GM12874 (cell line): Measurements from ENCODE around the gene BIRC5.

Experiments used
- TF ChIP-seq, protein P1 (sequence below): IDR thresholded peaks from 2 replicates; pipeline ENCODE4 v1.5.1; 2011; ENCODE audit warnings: low read depth, mild to moderate bottlenecking, control low read depth, low read length, moderate library complexity; ENCODE audit not compliant: insufficient read depth

Gene BIRC5

DNA sequence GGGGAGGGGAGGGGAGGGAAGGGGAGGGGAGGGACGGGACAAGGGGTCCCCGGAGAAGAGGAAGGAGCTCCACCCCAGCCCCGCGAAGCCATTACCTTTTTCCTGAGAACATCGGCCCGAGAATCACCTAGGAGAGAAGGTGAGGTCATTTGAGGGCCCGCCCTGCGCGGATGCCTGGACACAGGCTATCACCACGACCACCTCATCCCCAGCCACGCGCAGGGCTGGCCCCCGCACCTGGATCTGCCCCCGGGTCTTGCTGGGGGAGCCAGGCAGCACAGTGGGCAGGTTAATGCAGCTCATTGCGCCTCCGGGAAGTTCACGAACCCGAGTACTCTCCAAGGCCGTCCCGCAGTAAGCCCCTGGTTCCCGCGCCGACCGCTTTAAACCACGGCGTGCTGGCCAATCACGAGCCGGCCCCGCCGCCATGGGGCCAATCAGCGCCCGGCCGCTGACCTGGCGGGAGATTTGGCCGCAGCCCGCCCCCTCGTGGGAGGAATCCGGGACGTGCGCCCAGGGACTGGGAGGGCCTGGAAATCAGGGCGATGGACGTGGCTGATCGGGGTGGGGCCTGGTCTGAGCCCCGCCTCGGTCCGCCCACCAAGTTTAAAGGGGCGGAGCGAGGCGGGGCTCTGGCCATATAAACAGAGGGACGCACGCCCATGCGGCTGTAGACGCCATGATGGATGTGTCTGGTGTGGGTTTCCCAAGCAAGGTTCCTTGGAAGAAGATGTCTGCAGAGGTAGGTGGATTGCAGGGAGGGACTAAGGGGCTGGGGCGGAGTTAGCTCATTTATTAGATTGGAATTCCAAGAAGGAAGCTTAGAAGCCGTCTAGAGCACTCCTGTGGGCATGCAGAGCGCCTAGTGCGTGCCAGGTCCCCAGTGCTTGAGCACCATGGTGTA lies 27.1 kb upstream of the BIRC5 start, which contains the start of the genes AFMID and TK1:
AFMID (plus strand) TSS at position 671 of the 904 bp plus-strand sequence; CDS start at position 680, 9 bp downstream.
TK1 (minus strand) TSS at position 361 of the 904 bp plus-strand sequence; CDS start at position 303, 58 bp downstream.
- TF ChIP-seq, protein P1, sequence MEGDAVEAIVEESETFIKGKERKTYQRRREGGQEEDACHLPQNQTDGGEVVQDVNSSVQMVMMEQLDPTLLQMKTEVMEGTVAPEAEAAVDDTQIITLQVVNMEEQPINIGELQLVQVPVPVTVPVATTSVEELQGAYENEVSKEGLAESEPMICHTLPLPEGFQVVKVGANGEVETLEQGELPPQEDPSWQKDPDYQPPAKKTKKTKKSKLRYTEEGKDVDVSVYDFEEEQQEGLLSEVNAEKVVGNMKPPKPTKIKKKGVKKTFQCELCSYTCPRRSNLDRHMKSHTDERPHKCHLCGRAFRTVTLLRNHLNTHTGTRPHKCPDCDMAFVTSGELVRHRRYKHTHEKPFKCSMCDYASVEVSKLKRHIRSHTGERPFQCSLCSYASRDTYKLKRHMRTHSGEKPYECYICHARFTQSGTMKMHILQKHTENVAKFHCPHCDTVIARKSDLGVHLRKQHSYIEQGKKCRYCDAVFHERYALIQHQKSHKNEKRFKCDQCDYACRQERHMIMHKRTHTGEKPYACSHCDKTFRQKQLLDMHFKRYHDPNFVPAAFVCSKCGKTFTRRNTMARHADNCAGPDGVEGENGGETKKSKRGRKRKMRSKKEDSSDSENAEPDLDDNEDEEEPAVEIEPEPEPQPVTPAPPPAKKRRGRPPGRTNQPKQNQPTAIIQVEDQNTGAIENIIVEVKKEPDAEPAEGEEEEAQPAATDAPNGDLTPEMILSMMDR = peak; percentile 26; the same call in 1 of the 2 replicates

DNA sequence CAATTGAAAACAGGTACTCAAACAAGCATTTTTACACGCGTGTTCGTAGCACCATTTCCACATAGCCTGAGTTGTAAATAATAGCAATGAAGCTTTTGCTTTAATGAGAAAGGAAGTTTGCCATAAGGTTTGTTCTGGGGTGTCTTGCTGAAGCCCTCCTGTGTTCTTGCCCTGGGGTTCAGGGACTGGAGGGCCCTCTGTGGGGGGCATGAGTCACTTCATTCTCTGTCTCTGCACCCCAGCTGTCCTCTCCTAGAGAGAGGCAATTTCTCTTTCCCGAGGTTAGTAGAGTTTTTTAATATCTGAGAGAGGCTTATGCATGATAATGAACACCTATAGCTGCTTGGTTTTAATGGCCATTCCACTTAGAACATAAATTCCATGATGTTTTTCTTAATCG lies 17.3 kb upstream of the BIRC5 start:
- TF ChIP-seq, protein P1 = no peak

DNA sequence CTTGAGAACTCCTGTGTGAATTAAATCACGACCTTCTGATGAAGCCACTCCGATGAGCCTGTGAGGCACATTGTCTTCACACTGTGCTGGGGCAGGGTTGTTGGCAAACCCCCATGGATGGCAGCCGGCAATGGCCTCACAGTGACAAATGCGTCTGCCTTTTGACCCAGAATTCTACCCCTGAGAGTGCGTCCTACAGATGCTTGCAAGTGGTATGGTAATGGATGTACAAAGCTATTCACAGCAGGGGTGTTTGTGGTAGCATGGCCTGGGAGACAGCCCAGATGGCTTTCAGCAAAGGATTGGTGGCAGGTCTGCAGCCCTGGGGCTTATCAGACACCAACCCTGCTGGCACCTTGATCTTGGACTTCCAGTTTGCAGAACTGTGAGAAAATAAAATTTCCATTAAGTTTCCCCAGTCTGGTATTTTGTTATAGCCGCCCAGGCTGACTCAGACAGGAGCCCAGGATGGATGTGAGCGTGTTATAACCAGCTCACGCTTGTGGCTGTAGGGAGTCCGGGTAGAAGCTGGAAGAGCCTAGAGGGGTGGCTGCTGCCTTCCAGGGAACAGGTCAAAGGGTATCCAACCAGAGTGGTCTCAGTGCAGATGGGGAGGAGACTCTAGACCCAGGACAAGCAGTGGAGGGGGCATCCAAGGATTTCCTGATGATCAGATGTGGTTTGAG lies 16.8 kb upstream of the BIRC5 start:
- TF ChIP-seq, protein P1 = no peak

DNA sequence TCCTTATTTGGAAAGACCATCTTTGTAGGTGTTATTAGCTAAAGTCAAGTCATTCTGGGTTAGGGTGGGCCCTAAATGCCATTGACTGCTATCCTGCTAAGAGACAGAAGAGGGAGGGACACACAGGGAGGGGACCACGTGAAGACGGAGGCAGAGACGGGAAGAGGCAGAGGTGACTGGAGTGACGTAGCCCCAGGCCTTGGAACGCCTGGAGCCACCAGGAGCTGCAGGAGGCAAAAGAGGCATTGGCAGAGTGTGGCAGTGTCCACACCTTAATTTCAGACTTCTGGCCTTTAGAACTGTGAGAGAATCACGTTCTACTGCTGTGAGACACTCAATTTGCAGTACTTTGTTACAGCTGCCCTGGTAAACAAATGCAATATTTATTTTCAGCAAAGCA lies 13.6 kb upstream of the BIRC5 start:
- TF ChIP-seq, protein P1 = no peak

DNA sequence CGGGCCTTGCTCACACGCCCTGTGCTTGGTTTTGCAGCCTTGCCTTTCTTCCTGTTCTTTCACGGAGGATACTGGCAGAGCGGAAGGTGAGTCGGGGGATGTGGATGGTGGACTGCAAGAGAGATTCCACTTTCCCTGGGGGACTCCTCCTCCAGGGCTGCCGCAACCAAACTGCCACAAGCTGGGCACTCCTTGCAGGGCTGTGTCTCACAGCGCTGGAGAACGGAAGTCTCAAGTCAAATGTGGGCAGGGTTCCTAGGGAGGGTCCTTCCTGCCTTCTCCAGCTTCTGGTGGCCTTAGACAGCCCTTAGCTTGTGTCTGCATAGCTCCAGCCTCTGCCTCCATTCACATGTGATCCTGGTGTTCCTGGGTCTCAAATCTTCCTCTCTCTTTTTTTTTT lies 11.4 kb upstream of the BIRC5 start:
- TF ChIP-seq, protein P1 = no peak

DNA sequence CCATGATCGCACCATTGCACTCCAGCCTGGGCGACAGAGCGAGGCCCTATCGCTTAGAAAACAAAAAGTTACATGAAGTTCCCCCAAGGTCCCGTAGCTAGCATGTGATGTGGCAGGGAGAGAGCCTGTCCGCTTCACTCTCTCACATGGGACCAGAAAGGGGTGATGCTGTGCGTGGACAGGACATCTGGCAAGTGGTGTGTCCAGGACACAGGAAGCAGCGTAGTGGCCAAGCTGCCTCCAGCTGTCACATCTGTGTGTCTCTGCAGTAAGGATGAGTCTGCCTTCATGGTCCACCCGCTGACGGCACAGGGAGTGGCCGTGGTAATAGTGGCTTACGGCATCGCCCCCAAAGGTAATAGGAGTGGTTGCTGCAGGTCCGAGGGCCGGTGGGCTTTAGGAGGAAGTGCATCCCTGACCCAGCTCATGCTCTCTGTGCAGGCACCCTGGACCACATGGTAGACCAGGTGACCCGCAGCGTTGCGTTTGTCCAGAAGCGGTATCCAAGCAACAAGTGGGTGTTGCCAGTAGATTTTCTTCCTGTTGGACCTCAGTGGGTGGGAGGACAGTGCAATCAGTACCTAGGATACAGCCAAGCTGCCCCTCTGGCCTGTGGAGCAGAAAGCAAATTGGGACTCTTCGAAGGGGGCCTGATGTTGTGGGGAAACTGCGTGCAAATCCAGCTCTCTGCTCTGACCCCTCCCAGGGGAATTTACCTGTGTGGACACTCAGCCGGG lies 9.5 kb upstream of the BIRC5 start:
- TF ChIP-seq, protein P1 = no peak
